SU-DHL-6 (cell line): ENCODE data around the gene ABHD5.

Experiments
- H2AFZ ChIP-seq: fragments of 200-600 bp; sonication (generic); 2 replicates; pipeline ENCODE4 v1.6.1; 2014; ENCODE audit warnings: low read depth, mild to moderate bottlenecking, moderate library complexity, mixed read lengths, antibody characterized with exemption, low read length; ENCODE audit not compliant: severe bottlenecking
- H3F3A ChIP-seq: fragments of 200-600 bp; shearing (Covaris generic); 2 replicates; pipeline ENCODE4 v1.6.0; 2016; ENCODE audit warnings: antibody characterized with exemption, mild to moderate bottlenecking; ENCODE audit not compliant: insufficient read depth
- H3K27ac ChIP-seq: fragments of 200-600 bp; sonication (generic); 2 replicates; pipeline ENCODE4 v1.5.1; 2016; ENCODE audit warnings: low read depth, mild to moderate bottlenecking, low read length, moderate library complexity, mixed read lengths
- H3K27me3 ChIP-seq: fragments of 200-600 bp; sonication (generic), shearing (Covaris generic); 2 replicates; pipeline ENCODE4 v1.6.0; 2014; ENCODE audit warnings: mild to moderate bottlenecking, low read length
- H3K36me3 ChIP-seq: fragments of 200-600 bp; sonication (generic); 2 replicates; pipeline ENCODE4 v1.6.1; 2014; ENCODE audit warnings: mild to moderate bottlenecking, low read length, mixed read lengths
- H3K4me2 ChIP-seq: fragments of 300-600, 200-600 bp; shearing (Covaris generic), sonication (generic); 2 replicates; pipeline ENCODE4 v1.6.0; 2014; ENCODE audit warnings: low read length, low read depth, mild to moderate bottlenecking; ENCODE audit not compliant: poor library complexity, severe bottlenecking
- H3K4me3 ChIP-seq: fragments of 200-600 bp; sonication (generic); 2 replicates; pipeline ENCODE4 v1.5.1; 2014; ENCODE audit warnings: antibody characterized with exemption, low read length, mild to moderate bottlenecking, mixed read lengths; ENCODE audit not compliant: insufficient read depth, poor library complexity, severe bottlenecking
- H3K79me2 ChIP-seq: fragments of 200-600 bp; sonication (generic); 2 replicates; pipeline ENCODE4 v1.6.1; 2014; ENCODE audit warnings: mild to moderate bottlenecking, low read length, moderate library complexity; ENCODE audit not compliant: insufficient read depth
- H3K9ac ChIP-seq: fragments of 200-600 bp; sonication (generic); 2 replicates; pipeline ENCODE4 v1.7.0; 2014; ENCODE audit warnings: mild to moderate bottlenecking, low read length
- H3K9me2 ChIP-seq: fragments of 200-600 bp; sonication (generic); replicated peaks from 2 replicates; pipeline ENCODE4 v1.6.1; 2014; ENCODE audit warnings: low read length; ENCODE audit not compliant: insufficient read depth
- H3K9me3 ChIP-seq: fragments of 200-600 bp; sonication (generic); 2 replicates; pipeline ENCODE4 v1.6.1; 2014; ENCODE audit warnings: low read length, mixed read lengths; ENCODE audit not compliant: insufficient read depth
- H4K20me1 ChIP-seq: fragments of 200-600 bp; sonication (generic); 2 replicates; pipeline ENCODE4 v1.6.1; 2014; ENCODE audit warnings: low read depth, mild to moderate bottlenecking, antibody characterized with exemption, low read length, moderate library complexity, mixed read lengths
- EZH2phosphoT487 ChIP-seq: fragments of 200-600 bp; sonication (generic), shearing (Covaris generic); conservative IDR thresholded peaks from 2 replicates; pipeline ENCODE4 v1.6.1; 2018; ENCODE audit warnings: mild to moderate bottlenecking, antibody characterized with exemption, low read length, moderate library complexity, mixed read lengths
- TF ChIP-seq, protein P1 (sequence below): fragments of 200-600 bp; sonication (generic); IDR thresholded peaks from one replicate; pipeline ENCODE4 v1.5.1; 2017; ENCODE audit warnings: antibody characterized with exemption, mild to moderate bottlenecking, low read length, moderate library complexity; ENCODE audit not compliant: insufficient read depth, poor library complexity, severe bottlenecking

The ABHD5 gene

DNA sequence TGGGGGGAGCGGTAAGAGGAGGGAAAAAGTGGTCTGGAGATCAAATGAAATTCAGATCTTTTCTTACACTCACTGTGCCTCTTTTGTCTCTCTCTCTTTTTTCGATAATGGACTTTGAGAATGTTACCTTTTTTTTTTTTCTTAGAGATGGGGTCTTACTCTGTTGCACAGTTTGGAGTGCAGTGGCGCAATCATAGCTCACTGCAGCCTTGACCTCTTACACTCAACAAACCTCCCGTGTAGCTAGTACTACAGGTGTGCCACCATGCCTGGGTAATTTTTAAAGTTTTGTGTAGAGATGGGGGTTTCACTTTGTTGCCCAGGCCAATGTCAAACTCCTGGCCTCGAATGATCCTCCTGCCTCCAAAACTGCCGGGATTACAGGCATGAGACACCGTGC, 15.6 kb downstream of the ABHD5 start:
- Histone ChIP-seq H4K20me1 (no peaks in the 10 kb centered on the region), H3K27ac (no peak overlapping the region), H3K4me3 (no peak overlapping the region), H2AFZ (no peak overlapping the region), H3K9me3 (no peaks in the 10 kb centered on the region), H3K9ac (no peak overlapping the region), H3K27me3 (no peaks in the 10 kb centered on the region), H3K36me3 (0 out of 2 replicates have a peak, but pooled peaks cover 3% of the 10 kb centered on the region), H3K9me2 (no peaks in the 10 kb centered on the region), H3K4me2 (no peak overlapping the region), H3K79me2 (no peaks in the 10 kb centered on the region), H3F3A (no peaks in the 10 kb centered on the region)
- TF ChIP-seq, protein P1, sequence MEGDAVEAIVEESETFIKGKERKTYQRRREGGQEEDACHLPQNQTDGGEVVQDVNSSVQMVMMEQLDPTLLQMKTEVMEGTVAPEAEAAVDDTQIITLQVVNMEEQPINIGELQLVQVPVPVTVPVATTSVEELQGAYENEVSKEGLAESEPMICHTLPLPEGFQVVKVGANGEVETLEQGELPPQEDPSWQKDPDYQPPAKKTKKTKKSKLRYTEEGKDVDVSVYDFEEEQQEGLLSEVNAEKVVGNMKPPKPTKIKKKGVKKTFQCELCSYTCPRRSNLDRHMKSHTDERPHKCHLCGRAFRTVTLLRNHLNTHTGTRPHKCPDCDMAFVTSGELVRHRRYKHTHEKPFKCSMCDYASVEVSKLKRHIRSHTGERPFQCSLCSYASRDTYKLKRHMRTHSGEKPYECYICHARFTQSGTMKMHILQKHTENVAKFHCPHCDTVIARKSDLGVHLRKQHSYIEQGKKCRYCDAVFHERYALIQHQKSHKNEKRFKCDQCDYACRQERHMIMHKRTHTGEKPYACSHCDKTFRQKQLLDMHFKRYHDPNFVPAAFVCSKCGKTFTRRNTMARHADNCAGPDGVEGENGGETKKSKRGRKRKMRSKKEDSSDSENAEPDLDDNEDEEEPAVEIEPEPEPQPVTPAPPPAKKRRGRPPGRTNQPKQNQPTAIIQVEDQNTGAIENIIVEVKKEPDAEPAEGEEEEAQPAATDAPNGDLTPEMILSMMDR = no peak
- no peak for TF ChIP-seq EZH2phosphoT487

DNA sequence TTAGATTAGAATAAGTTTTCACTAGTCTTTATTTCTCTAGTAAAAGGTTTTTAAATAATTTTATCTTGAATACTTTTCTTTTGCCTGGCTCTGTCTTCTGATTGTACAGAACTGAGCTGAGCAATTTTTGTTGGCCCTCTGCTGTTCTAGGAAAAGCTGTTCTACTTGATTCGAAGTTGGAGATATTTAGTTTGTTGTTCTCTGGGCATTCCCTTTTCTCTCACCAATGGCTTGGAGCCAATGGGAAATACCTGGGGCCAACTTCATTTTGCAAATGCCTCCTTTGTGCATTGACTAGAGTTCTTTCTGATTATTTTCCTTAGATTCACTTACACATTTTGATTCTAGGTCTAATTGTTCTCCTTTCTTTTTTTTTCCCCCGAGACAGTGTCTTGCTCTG, 16.5 kb downstream of the ABHD5 start:
- Histone ChIP-seq H3K4me3 (no peak overlapping the region), H4K20me1 (no peaks in the 10 kb centered on the region), H2AFZ (no peak overlapping the region), H3K27me3 (no peaks in the 10 kb centered on the region), H3K36me3 (0 out of 2 replicates have a peak, but pooled peaks cover 3% of the 10 kb centered on the region), H3K27ac (no peak overlapping the region), H3K9me2 (no peaks in the 10 kb centered on the region), H3K4me2 (no peak overlapping the region), H3K9me3 (no peaks in the 10 kb centered on the region), H3F3A (no peaks in the 10 kb centered on the region), H3K79me2 (no peaks in the 10 kb centered on the region), H3K9ac (no peak overlapping the region)
- TF ChIP-seq, protein P1 = no peak
- TF ChIP-seq EZH2phosphoT487 = no peak

DNA sequence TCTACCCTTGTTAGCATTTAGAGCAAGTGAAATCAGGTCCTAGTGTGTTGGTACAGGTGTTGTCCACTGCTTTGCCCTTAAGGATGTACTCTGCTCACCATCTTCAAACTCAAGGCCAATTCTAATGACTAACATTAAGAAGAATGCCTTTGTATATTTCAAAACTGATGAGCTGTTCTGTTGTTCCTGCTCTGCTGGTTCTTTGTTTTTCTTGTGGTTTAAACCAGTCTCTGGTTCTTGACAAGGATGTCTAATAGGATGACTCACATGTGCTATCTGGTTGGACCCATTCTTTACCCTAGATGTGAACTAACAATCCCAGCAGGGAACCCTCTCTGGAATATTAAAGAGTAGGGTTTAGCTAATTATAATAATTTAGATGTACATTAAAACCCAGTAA, 17.3 kb downstream of the ABHD5 start:
- Histone ChIP-seq H3K9me3 (no peaks in the 10 kb centered on the region), H3F3A (no peaks in the 10 kb centered on the region), H3K9me2 (no peaks in the 10 kb centered on the region), H4K20me1 (no peaks in the 10 kb centered on the region), H3K4me3 (no peak overlapping the region), H2AFZ (no peak overlapping the region), H3K27ac (no peak overlapping the region), H3K36me3 (0 out of 2 replicates have a peak, but pooled peaks cover 3% of the 10 kb centered on the region), H3K27me3 (no peaks in the 10 kb centered on the region), H3K4me2 (no peak overlapping the region), H3K79me2 (no peaks in the 10 kb centered on the region), H3K9ac (no peak overlapping the region)
- no peak for TF ChIP-seq EZH2phosphoT487
- TF ChIP-seq, protein P1 = no peak

DNA sequence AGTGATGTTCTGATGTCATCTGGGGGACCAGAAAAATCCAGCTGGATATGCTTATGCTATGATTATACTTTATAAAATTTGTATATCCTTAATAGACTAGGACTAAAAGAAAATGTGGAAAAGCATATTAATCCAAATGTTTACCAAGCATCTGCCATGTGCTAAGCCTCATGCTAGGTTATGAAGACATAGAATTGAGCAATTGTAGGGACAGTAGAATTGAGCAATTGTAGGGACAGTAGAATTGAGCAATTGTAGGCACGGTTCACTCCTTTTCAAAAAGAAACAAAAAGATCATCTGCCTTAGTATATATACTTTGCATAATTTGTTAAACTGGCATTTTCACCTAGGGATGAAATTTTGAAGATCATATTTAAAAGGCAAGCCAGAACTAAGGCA, 18.3 kb downstream of the ABHD5 start:
- Histone ChIP-seq H3F3A (no peaks in the 10 kb centered on the region), H3K79me2 (no peaks in the 10 kb centered on the region), H3K9me2 (no peaks in the 10 kb centered on the region), H3K27me3 (no peaks in the 10 kb centered on the region), H3K36me3 (no peaks in the 10 kb centered on the region), H2AFZ (no peak overlapping the region), H3K9ac (no peak overlapping the region), H4K20me1 (no peaks in the 10 kb centered on the region), H3K4me3 (no peak overlapping the region), H3K27ac (no peak overlapping the region), H3K4me2 (no peak overlapping the region), H3K9me3 (no peaks in the 10 kb centered on the region)
- no peak for TF ChIP-seq EZH2phosphoT487
- TF ChIP-seq, protein P1 = no peak
